HFFc6 (cell line): ENCODE data around the gene PHACTR3. TPM values are rescaled to one million over a fixed set of nuclear protein-coding genes. Genes with fewer than 3 reads are reported as not detected.

Experiments used
- DNase-seq: peaks from one replicate; pipeline ENCODE4 v3.0.0-alpha.2; 2018
- H3K27ac Mint-ChIP-seq: 2 replicates; pipeline ENCODE4 v1.8.0; 2020; ENCODE audit warnings: mild to moderate bottlenecking, mixed read lengths
- H3K27me3 Mint-ChIP-seq: 2 replicates; pipeline ENCODE4 v1.8.0; 2021; ENCODE audit warnings: mild to moderate bottlenecking, moderate library complexity, mixed read lengths; ENCODE audit not compliant: insufficient read depth
- H3K36me3 Mint-ChIP-seq: 2 replicates; pipeline ENCODE4 v1.8.0; 2021; ENCODE audit warnings: low read depth, mixed read lengths
- H3K4me1 Mint-ChIP-seq: 2 replicates; pipeline ENCODE4 v1.8.0; 2020; ENCODE audit warnings: low read depth, mixed read lengths
- H3K4me3 Mint-ChIP-seq: 2 replicates; pipeline ENCODE4 v1.8.0; 2020; ENCODE audit warnings: mild to moderate bottlenecking, moderate library complexity, mixed read lengths
- H3K9me3 Mint-ChIP-seq: 2 replicates; pipeline ENCODE4 v1.8.0; 2020; ENCODE audit warnings: mild to moderate bottlenecking, mixed read lengths
- CTCF ChIP-seq: fragments of 200-600 bp; sonication (generic); IDR thresholded peaks from 2 replicates; pipeline ENCODE4 v1.5.0; 2021; ENCODE audit warnings: antibody characterized with exemption, mild to moderate bottlenecking
- total RNA-seq, 6 experiments: library from RNA; stranded (reverse); fragmentation: NEBNext Ultra II Directional; extraction: Animal tissue kit (Norgen Biotek cat#: 25700); gene quantifications; 2 replicates in 1 of 6; 3 replicates in 5 of 6; pipeline ENCODE4 v1.2.3, GENCODE V29; 2021

The PHACTR3 gene
- total RNA-seq, 6 experiments from 2014 or later, result not detected

DNA sequence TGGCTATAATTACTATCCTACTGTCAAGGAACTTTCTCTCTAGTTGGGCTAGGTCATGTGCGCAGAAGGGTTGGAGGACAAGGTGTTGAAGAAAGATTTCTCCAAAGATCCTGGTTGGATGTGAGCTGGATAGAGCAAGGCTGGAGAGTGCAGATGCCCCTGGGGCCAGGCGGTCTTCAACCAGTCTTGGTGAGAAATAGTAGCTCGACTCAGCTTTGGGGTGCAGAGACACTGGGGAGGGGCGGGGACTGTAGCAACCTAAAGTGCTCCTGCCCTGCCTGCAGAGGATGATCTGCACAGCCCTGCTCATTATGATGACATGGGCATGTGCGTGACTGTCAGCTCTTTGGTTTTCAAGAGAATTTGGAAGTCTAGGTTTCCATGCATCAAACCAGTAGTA is 35.9 kb downstream of the PHACTR3 start:
- TF ChIP-seq CTCF, result no peak
- Mint-ChIP-seq H3K27ac (no peak overlapping the region), H3K4me3 (no peak overlapping the region), H3K9me3 (peaks cover 61% of the 10 kb centered on the region), H3K4me1 (no peaks in the 10 kb centered on the region), H3K36me3 (no peaks in the 10 kb centered on the region), H3K27me3 (peaks cover 5% of the 10 kb centered on the region; the same call in 1 of the 2 replicates)
- DNase-seq, result no peak

DNA sequence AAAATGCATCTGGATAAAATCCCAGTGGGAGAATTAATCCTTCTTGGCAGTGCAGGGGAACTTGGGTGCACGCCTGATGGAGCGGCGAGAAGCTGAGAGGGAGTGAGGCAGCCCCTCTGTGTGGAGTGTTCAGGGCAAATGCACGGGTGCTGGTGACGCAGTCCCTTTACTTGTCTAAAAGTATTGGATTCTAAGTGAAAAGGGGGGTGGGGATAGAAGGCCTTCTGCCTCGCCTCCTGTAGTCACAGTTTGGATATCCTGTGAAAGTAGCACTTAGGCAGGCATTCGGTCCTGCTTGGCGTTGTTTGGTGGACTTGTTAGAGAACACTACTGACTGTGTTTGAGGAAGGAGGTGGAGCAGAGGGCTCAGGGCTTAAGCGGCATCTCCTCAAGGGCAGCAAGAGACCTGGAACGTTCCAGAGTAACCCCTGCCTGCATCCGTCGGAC is 39.3 kb downstream of the PHACTR3 start:
- no peak for TF ChIP-seq CTCF
- Mint-ChIP-seq H3K27me3 (peaks cover 4% of the 10 kb centered on the region), H3K36me3 (no peaks in the 10 kb centered on the region), H3K9me3 (peaks cover 57% of the 10 kb centered on the region), H3K27ac (no peak overlapping the region), H3K4me1 (no peaks in the 10 kb centered on the region), H3K4me3 (no peak overlapping the region)
- DNase-seq, result no peak

DNA sequence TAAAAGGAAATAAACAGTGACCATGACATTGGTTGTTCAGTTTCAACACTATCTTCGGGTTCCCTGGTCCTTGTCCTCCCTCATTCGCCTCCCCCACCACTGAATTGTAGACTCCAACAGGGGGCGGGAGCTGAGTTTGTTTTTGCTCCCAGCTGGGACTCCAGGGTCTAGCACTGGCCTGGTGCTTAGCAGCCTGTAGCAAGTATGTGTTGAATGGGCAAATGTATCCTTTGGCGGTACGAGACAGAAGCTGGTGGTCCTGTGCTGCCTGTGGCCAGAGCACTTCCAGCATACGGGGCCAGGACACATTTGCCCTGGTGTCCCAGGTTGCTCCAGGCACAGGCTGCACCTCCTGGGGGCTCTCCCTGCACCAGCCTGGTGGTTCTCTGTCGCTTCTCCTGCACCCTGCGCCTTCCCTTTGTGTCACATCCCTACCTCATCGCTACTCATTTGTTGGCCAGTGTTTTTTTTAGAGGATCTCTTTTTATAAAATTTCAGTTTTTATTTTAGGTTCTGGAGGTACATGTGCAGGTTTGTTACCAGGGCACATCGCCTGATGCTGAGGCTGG is 40.1 kb downstream of the PHACTR3 start:
- Mint-ChIP-seq H3K9me3 (peaks cover 57% of the 10 kb centered on the region), H3K27ac (no peak overlapping the region), H3K27me3 (peaks cover 4% of the 10 kb centered on the region), H3K4me3 (no peak overlapping the region), H3K4me1 (no peaks in the 10 kb centered on the region), H3K36me3 (no peaks in the 10 kb centered on the region)
- no peak for TF ChIP-seq CTCF
- DNase-seq, result no peak

DNA sequence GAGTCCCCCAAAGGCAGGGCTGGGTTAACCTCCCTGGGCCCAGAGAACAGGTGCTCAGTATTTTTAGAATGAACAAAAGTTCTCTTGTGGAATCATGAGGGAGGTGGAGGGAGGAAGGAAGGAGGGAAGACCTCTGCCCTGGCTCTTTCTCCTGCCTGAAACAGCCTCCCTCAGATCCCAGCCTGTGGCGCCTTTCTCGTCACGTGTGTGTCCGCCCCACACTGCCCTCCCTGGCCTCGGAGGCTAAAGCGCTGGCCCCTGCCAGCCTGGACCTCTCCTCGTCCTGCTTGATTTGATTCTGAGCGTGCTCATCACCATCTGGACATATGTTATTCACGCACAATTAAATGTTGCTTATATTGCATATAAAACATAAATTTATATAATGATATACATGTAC is 40.9 kb downstream of the PHACTR3 start:
- no peak overlapping the region for H3K4me3 Mint-ChIP-seq
- peaks cover 56% of the 10 kb centered on the region for H3K9me3 Mint-ChIP-seq

GRCh38 chr20:59645761-59646171 is 41.4 kb downstream of the PHACTR3 start:
- H3K27ac Mint-ChIP-seq, result no peak overlapping the region
- no peak for DNase-seq
- TF ChIP-seq CTCF, result no peak
- H3K36me3 Mint-ChIP-seq, result no peaks in the 10 kb centered on the region
- H3K27me3 Mint-ChIP-seq, result peaks cover 1% of the 10 kb centered on the region; the same call in 1 of the 2 replicates
- H3K9me3 Mint-ChIP-seq, result peaks cover 61% of the 10 kb centered on the region
- no peak overlapping the region for H3K4me3 Mint-ChIP-seq
- no peaks in the 10 kb centered on the region for H3K4me1 Mint-ChIP-seq

More for the DNA sequence above, 40.9 kb downstream of the PHACTR3 start:
- no peak for DNase-seq
- H3K4me1 Mint-ChIP-seq, result no peaks in the 10 kb centered on the region
- no peaks in the 10 kb centered on the region for H3K36me3 Mint-ChIP-seq
- TF ChIP-seq CTCF, result no peak
- peaks cover 2% of the 10 kb centered on the region for H3K27me3 Mint-ChIP-seq
- no peak overlapping the region for H3K27ac Mint-ChIP-seq
